ENCODE data around the gene UBE2S. TPM values are rescaled to one million over a fixed set of nuclear protein-coding genes. Genes with fewer than 3 reads are reported as not detected.

Gene UBE2S
- total RNA-seq, 1 donor from 2014 or later, result 235 TPM

DNA sequence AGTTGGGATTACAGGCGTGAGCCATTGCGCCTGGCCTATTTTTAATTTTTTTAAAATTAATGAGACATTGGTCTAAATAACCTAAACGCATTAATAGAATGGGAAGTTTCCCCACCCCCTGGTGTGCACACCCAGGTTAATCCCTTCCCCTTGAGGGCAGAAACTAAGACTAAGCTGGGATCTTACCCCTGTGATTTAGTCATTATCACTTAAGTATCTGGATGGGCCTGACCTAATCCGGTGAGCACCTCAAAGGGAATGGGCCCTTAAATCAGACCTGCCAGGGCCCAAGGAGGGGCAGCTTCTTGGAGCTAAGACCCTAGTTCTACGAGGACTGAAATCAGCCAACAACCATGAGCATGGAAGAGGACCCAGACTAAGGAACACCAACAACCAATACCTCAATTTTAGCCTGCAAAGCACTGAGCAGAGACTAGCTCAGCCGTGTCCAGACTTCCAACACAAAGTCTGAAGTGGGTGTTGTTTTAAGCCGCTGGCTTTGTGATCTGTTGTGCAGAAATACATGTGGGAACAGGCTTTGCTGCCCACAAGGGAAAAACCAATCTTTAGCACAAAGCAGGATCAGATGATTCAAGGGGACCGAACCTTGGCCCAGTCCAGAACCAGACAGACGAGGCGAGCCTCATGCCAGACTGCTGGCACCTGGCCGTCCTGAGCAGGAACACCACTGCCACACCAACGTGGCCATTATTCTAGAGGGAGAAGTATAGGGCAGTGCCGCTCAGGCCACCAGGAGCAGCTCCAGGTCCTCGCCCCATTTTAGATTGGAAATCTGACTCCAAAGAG is 7.1 kb downstream of the UBE2S start:
- Mint-ChIP-seq H3K27ac (ENCODE audit: unreplicated experiment) (peak overlapping the region; percentile 77), H3K4me3 (ENCODE audit: unreplicated experiment) (no peak overlapping the region), H3K4me1 (ENCODE audit: low read depth, unreplicated experiment) (peaks cover 19% of the 10 kb centered on the region), H3K27me3 (ENCODE audit: unreplicated experiment) (peaks cover 3% of the 10 kb centered on the region), H3K9me3 (ENCODE audit: unreplicated experiment) (peaks cover 13% of the 10 kb centered on the region), H3K36me3 (ENCODE audit: unreplicated experiment) (peaks cover under 1% of the 10 kb centered on the region)
- TF ChIP-seq, protein P1, sequence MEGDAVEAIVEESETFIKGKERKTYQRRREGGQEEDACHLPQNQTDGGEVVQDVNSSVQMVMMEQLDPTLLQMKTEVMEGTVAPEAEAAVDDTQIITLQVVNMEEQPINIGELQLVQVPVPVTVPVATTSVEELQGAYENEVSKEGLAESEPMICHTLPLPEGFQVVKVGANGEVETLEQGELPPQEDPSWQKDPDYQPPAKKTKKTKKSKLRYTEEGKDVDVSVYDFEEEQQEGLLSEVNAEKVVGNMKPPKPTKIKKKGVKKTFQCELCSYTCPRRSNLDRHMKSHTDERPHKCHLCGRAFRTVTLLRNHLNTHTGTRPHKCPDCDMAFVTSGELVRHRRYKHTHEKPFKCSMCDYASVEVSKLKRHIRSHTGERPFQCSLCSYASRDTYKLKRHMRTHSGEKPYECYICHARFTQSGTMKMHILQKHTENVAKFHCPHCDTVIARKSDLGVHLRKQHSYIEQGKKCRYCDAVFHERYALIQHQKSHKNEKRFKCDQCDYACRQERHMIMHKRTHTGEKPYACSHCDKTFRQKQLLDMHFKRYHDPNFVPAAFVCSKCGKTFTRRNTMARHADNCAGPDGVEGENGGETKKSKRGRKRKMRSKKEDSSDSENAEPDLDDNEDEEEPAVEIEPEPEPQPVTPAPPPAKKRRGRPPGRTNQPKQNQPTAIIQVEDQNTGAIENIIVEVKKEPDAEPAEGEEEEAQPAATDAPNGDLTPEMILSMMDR (IDR thresholded peaks at IDR 0.05; ENCODE audit: partially characterized antibody, unreplicated experiment), result no peak
- DNase-seq, result no peak

- H3K27me3 Mint-ChIP-seq (ENCODE audit: unreplicated experiment), result peaks cover 2% of the 10 kb centered on the region
- H3K9me3 Mint-ChIP-seq (ENCODE audit: unreplicated experiment), result peaks cover 15% of the 10 kb centered on the region
- no peak for DNase-seq
- no peak overlapping the region for H3K4me3 Mint-ChIP-seq (ENCODE audit: unreplicated experiment)
- TF ChIP-seq, protein P1 (IDR thresholded peaks at IDR 0.05; ENCODE audit: partially characterized antibody, unreplicated experiment), result no peak
- no peak overlapping the region for H3K27ac Mint-ChIP-seq (ENCODE audit: unreplicated experiment)
- no peaks in the 10 kb centered on the region for H3K36me3 Mint-ChIP-seq (ENCODE audit: unreplicated experiment)
- peaks cover 19% of the 10 kb centered on the region for H3K4me1 Mint-ChIP-seq (ENCODE audit: low read depth, unreplicated experiment)
Observed at GRCh38 chr19:55398200-55398925, 9.2 kb downstream of the UBE2S start.

- peaks cover 27% of the 10 kb centered on the region for H3K4me1 Mint-ChIP-seq (ENCODE audit: low read depth, unreplicated experiment)
- H3K36me3 Mint-ChIP-seq (ENCODE audit: unreplicated experiment), result no peaks in the 10 kb centered on the region
- H3K27ac Mint-ChIP-seq (ENCODE audit: unreplicated experiment), result peak overlapping the region; percentile 90
- H3K9me3 Mint-ChIP-seq (ENCODE audit: unreplicated experiment), result peaks cover 7% of the 10 kb centered on the region
- TF ChIP-seq, protein P1 (IDR thresholded peaks at IDR 0.05; ENCODE audit: partially characterized antibody, unreplicated experiment), result no peak
- peak; percentile 63 for DNase-seq
- peak overlapping the region; percentile 73 for H3K4me3 Mint-ChIP-seq (ENCODE audit: unreplicated experiment)
- peaks cover 2% of the 10 kb centered on the region for H3K27me3 Mint-ChIP-seq (ENCODE audit: unreplicated experiment)
Observed at GRCh38 chr19:55392820-55393761, 14.5 kb downstream of the UBE2S start.

GRCh38 chr19:55391702-55392615 is 15.6 kb downstream of the UBE2S start:
- TF ChIP-seq, protein P1 (IDR thresholded peaks at IDR 0.05; ENCODE audit: partially characterized antibody, unreplicated experiment), result no peak
- Mint-ChIP-seq H3K9me3 (ENCODE audit: unreplicated experiment) (peaks cover 8% of the 10 kb centered on the region), H3K4me3 (ENCODE audit: unreplicated experiment) (peak overlapping the region; percentile 53), H3K4me1 (ENCODE audit: low read depth, unreplicated experiment) (peaks cover 31% of the 10 kb centered on the region), H3K36me3 (ENCODE audit: unreplicated experiment) (no peaks in the 10 kb centered on the region), H3K27me3 (ENCODE audit: unreplicated experiment) (no peaks in the 10 kb centered on the region), H3K27ac (ENCODE audit: unreplicated experiment) (peak overlapping the region; percentile 73)
- no peak for DNase-seq
